ENCODE data around the gene BRINP2. TPM values are rescaled to one million over a fixed set of nuclear protein-coding genes. Genes with fewer than 3 reads are reported as not detected.
A peak's percentile ranks its signal among the peaks of the same experiment; 100 is the strongest.

BRINP2 gene
- polyA plus RNA-seq, 2 of the 4 experiments (the other 2 are of a cell fraction): 0.04 to 0.09 TPM

DNA sequence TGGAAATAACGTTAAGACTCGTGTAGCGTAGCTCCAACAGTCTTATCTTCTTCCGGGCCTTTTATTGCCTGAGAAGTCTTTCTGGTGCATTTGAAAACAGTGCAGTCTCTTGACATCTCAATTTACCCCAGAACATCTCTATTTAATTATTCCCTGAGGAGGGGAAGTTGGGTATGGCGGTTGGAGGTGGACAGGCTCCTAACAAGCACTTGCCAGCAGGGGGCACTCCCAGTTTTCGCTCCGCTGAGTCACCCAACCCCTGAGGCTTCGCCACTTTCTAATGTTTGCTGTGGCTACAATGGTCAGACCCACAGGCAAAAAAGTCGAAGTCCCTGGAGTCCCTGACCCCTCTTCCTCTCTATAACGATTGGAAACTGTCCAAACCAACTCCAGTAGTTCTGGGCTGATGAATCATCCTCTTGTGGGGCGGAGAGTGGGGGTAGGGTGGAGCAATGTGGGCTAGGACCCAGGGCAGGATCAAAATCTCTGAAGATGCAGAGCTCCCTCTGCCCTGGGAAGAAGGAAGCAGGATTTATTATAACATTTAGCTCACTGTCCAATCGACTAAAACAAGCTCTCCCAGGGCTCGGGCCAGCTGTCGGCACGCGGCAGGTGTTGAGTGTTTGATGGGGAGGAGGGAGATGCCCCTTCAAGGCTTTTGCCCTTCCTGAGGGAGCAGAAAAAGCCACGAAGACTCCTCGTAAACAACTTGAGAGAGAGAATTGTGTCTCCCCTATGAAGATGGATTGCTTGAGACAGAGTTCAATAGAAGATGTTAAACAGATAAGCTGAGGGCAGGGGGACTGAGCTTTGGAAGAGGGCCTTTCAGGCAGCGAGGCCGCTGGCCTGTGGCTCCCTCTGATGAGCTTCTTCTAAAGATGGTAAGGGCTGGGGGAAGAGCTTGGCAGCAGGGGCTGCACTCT lies 85.7 kb downstream of the BRINP2 start:
- DNase-seq (ENCODE audit: low read depth in 1 of 2, low spot score in 1 of 2): peak; percentile 33 to 72
- Histone ChIP-seq H3K4me1 (peaks cover 18% of the 10 kb centered on the region), H3K9me3 (no peaks in the 10 kb centered on the region), H3K27ac (peak overlapping the region; percentile 11 to 47; a peak in 4 of 6 replicates), H3K4me2 (peak overlapping the region; percentile 48), H3K4me3 (no peak overlapping the region)
- 53% methylated on average over 20 of the region's 20 CpGs for WGBS (ENCODE audit: missing lambda C conversion rate)
- FAIRE-seq: no peak
- CTCF ChIA-PET: interaction anchor here (0.8 to 1.6 kb wide), 14 partner anchors 10 to 689 kb away, joined by 3 to 7 read pairs (median 4); no protein-coding TSS in a partner anchor
- POLR2A ChIA-PET: no interaction called here
- TF ChIP-seq FOXS1 (CRISPR knock-in tag; IDR thresholded peaks at IDR 0.05): no peak
- TF ChIP-seq, protein P1, sequence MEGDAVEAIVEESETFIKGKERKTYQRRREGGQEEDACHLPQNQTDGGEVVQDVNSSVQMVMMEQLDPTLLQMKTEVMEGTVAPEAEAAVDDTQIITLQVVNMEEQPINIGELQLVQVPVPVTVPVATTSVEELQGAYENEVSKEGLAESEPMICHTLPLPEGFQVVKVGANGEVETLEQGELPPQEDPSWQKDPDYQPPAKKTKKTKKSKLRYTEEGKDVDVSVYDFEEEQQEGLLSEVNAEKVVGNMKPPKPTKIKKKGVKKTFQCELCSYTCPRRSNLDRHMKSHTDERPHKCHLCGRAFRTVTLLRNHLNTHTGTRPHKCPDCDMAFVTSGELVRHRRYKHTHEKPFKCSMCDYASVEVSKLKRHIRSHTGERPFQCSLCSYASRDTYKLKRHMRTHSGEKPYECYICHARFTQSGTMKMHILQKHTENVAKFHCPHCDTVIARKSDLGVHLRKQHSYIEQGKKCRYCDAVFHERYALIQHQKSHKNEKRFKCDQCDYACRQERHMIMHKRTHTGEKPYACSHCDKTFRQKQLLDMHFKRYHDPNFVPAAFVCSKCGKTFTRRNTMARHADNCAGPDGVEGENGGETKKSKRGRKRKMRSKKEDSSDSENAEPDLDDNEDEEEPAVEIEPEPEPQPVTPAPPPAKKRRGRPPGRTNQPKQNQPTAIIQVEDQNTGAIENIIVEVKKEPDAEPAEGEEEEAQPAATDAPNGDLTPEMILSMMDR (IDR thresholded peaks at IDR 0.05): peak; percentile 36; the same call in 2 of the 3 replicates
- no peak for TF ChIP-seq HOXB5 (CRISPR knock-in tag; IDR thresholded peaks at IDR 0.05)
- TF ChIP-seq KDM1A (IDR thresholded peaks at IDR 0.05; ENCODE audit: low read depth): no peak
- TF ChIP-seq SMC3 (IDR thresholded peaks at IDR 0.05): peak; percentile 29; the same call in 2 of the 3 replicates
- peak; percentile 30; the same call in 1 of the 2 replicates for TF ChIP-seq JUNB (IDR thresholded peaks at IDR 0.05)
- no peak for TF ChIP-seq MAZ (IDR thresholded peaks at IDR 0.05; ENCODE audit: borderline replicate concordance, low read depth, low read length)
- TF ChIP-seq FOSL2 (IDR thresholded peaks at IDR 0.05): no peak
- peak; percentile 76 for TF ChIP-seq FOSL2 (CRISPR knock-in tag; IDR thresholded peaks at IDR 0.05)
- no peak for TF ChIP-seq POLR2AphosphoS2 (conservative IDR thresholded peaks at IDR 0.05; ENCODE audit: low read length)
- TF ChIP-seq RAD21 (conservative IDR thresholded peaks at IDR 0.05 in 1 of 2, IDR thresholded peaks at IDR 0.05 in 1 of 2): peak; percentile 34 to 44
- no peak for TF ChIP-seq RFX5 (IDR thresholded peaks at IDR 0.05)
- TF ChIP-seq, protein P2, sequence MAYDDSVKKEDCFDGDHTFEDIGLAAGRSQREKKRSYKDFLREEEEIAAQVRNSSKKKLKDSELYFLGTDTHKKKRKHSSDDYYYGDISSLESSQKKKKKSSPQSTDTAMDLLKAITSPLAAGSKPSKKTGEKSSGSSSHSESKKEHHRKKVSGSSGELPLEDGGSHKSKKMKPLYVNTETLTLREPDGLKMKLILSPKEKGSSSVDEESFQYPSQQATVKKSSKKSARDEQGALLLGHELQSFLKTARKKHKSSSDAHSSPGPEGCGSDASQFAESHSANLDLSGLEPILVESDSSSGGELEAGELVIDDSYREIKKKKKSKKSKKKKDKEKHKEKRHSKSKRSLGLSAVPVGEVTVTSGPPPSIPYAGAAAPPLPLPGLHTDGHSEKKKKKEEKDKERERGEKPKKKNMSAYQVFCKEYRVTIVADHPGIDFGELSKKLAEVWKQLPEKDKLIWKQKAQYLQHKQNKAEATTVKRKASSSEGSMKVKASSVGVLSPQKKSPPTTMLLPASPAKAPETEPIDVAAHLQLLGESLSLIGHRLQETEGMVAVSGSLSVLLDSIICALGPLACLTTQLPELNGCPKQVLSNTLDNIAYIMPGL (CRISPR knock-in tag; IDR thresholded peaks at IDR 0.05; ENCODE audit: borderline replicate concordance): no peak
- TF ChIP-seq, protein P3, sequence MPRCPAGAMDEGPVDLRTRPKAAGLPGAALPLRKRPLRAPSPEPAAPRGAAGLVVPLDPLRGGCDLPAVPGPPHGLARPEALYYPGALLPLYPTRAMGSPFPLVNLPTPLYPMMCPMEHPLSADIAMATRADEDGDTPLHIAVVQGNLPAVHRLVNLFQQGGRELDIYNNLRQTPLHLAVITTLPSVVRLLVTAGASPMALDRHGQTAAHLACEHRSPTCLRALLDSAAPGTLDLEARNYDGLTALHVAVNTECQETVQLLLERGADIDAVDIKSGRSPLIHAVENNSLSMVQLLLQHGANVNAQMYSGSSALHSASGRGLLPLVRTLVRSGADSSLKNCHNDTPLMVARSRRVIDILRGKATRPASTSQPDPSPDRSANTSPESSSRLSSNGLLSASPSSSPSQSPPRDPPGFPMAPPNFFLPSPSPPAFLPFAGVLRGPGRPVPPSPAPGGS (IDR thresholded peaks at IDR 0.05): no peak
- peak; percentile 78 to 91 for ATAC-seq

DNA sequence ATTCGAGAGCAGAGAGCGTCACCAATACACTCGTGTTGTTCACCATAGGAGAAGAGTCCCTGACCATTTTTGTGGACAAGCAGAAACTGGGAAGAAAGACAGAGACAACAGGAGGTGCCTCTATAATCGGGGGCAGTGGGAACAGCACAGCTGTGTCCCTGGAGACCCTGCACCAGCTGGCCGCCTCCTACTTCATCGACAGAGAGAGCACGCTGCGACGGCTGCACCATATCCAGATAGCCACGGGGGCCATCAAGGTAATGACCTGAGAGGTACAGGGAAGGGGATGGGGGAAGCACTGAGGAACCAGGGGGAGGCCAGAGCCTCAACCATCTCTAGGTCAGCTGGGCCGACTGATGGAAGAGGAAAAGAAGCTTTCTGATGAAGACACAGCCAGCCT lies 86.4 kb downstream of the BRINP2 start:
- Histone ChIP-seq H3K4me1 (peaks cover 18% of the 10 kb centered on the region), H3K4me3 (no peak overlapping the region), H3K9me3 (no peaks in the 10 kb centered on the region), H3K27ac (no peak overlapping the region), H3K4me2 (no peak overlapping the region)
- TF ChIP-seq, protein P2 (CRISPR knock-in tag; IDR thresholded peaks at IDR 0.05; ENCODE audit: borderline replicate concordance): no peak
- TF ChIP-seq RARB (CRISPR knock-in tag; IDR thresholded peaks at IDR 0.05): no peak
- TF ChIP-seq, protein P4, sequence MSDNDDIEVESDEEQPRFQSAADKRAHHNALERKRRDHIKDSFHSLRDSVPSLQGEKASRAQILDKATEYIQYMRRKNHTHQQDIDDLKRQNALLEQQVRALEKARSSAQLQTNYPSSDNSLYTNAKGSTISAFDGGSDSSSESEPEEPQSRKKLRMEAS (IDR thresholded peaks at IDR 0.05): no peak
- no peak for DNase-seq (ENCODE audit: low read depth in 1 of 2, low spot score in 1 of 2)
- no peak for FAIRE-seq
- POLR2A ChIA-PET: no interaction called here
- ATAC-seq: 0 out of 6 replicates have a peak, but pooled peaks of 1 of the 2 experiments have one; percentile 22
- CTCF ChIA-PET: interaction anchor here (0.8 to 1.6 kb wide), 9 partner anchors 10 to 689 kb away, joined by 3 to 7 read pairs (median 3); no protein-coding TSS in a partner anchor
- 77% methylated on average over 11 of the region's 11 CpGs for WGBS (ENCODE audit: missing lambda C conversion rate)

All from A549 (cell line).